HG02678 (cell line): ENCODE measurements around the gene RFWD3.
A peak's percentile ranks its signal among the peaks of the same experiment; 100 is the strongest.
"Not testable (repeated sequence)": the region's sequence is repeated elsewhere in the genome, so short reads cannot be mapped to it uniquely, and the experiment has no call there.

ENCODE experiments used
- ATAC-seq: cut with Tn5 transposase; IDR thresholded peaks from one replicate; pipeline ENCODE4 v1.9.1; 2021; ENCODE audit warnings: mild to moderate bottlenecking, moderate library complexity; ENCODE audit not compliant: unreplicated experiment

The RFWD3 gene

DNA sequence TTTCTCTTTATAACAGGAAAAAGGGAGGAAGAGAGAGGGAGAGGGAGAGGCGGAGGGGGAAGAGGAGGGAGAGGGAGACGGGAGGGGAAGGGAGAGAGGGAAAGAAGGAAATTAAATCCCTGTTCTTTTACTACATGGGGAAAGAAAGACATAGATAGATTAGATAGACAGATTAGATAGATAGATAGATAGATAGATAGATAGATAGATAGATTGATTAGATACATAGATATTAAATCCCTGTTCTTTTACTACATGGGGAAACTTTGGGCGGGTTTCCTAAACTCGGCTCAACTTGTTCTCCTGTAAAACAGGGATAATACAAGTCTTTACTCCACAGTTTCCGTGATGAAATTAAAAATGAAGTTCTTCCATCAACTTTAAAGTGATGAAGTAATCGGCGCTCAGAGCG is 661 bp downstream of the RFWD3 start:
- no peak for ATAC-seq

DNA sequence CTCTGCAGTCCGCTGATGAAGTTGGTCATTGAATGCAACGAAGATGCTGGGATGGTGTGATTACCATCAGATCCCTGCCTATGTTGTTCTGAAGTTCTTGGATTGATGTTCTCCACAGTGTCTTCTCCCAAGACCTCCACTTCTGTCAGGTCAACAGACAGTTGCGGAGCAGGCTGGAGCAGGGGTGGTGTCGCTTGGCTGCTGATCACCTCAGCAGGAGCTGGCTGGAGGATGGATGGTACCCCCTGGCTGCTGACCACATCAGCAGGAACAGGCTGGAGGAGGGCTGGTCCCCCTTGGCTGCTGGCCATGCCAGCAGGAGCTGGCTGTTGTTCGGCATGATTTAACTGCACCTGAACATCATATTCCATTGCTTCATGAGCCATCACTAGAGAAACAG is 5.6 kb downstream of the RFWD3 start:
- no peak for ATAC-seq

DNA sequence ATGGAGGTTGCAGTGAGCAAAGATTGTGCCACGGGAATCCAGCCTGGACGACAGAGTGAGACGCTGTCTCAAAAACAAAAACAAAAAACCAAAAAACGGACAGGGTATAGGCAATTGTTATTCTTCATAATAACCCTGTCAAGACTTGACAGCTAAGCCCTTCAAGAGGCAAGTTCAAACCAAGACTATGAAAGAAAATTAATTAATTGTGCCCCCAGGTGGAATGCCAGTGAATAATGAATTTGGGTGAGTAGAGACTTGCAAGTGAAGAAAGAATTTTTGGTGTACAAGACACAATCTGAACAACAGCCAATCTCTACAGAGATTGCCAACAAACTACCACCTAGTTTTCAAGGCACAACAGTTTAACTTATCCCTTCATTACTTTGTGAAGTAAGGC is 6.3 kb downstream of the RFWD3 start:
- ATAC-seq: no peak

DNA sequence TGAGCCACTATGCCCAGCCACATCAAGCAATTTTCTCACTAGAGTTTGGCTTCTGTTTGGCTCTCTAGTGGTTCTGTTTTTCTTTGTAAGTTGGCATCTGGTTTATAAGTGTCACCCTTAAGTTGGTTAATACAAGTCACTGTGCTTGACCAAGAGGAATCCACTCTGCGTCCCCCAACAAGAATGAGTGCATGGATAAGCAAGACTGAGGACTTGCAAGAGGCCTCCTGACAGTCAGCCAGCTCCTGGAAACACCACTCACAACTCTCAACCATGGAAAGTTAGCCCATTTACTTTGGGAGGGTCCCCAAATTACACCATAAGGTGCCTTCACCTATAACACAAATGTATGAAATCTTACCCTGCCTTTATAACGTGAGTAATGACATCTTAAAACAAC is 7.6 kb downstream of the RFWD3 start:
- no peak for ATAC-seq

DNA sequence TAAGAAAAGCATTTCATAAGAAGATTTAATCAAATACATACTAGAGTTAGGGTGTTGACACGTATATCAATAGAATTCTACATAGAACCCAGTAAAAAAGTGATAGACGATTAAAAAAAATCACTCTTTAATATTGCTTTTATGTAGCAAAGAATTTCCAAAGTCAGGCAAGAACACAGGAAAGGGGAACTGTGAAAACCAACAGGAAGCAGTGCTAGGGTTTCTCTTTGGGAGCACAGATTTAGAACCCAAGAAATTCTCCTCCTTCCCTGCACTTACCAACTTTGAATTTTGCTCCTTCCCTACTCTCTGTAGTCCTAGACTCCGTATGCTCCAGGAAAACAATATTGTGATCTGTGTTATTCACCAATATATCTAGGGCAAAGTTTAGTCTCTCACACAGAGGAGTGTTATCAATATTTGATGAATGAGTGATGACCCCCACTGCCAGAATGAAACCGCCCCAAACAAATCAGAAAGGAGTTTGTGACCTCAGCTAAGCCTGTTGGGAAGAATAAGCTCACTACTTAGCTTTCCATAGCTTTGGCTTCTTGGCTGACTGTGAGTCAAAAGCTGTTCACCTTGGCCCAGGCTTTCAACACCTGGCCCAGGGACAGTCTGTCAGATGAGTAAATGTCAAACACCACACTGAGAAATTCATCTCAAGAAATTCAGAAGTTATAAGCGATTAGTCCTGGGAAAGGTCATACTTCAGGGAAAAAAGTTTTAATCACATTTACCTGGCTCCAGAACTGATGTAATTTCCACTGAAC is 8.6 kb downstream of the RFWD3 start:
- no peak for ATAC-seq

DNA sequence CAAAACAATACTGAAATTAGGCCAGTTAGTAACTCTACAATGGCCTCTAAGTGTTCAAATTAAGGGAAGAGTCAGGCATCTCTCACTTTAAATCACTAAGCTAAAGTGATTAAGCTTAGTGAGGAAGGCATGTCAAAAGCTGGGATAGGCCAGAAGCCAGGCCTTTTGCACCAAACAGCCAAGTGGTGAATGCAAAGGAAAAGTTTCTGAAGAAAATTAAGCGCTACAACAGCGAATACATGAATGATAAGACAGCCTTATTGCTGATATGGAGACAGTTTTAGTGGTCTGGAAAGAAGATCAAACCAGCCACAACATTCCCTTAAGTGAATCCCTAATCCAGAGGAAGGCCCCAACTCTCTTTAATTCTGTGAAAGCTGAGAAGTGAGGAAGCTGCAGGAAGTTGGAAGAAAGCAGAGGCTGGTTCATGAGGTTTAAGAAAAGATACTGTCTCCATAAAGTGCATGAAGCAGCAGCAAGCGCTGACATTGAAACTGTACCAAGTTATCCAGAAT is 12.1 kb downstream of the RFWD3 start:
- no peak for ATAC-seq

DNA sequence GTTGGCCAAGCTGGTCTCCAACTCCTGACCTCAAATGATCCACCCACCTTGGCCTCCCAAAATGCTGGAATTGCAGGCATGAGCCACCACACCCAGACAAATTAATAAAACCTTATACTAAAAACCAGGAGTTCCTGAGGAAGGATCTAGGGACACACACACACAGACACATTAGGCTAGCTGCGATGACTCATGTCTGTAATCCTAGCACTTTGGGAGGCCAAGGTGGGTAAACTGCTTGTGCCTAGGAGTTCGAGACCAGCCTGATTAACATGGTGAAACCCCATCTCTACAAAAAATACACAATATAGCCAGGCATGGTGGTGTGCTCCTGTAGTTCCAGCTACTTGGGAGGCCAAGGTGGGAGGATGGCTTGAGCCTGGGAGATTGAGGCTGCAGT is 13.8 kb downstream of the RFWD3 start:
- ATAC-seq: not testable (repeated sequence)

DNA sequence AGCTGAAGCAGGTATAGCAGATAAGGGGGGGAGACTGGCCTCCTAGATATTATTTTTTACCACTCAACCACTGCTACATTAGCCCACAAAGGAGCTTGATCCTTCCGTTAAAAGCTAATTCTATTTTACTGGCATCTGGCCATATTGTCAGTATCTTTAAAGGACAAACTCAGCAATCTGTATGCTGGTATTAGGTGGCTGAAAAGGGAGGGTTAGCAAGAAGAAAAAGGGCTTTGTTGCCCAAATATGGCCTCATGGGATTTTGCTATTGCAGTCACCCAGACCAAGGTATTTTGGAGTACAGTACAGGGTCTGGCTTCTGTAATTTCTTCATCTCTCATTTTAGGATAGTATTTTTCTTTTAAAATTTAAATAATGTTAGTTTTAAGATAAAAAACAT is 14.4 kb downstream of the RFWD3 start:
- ATAC-seq: no peak

DNA sequence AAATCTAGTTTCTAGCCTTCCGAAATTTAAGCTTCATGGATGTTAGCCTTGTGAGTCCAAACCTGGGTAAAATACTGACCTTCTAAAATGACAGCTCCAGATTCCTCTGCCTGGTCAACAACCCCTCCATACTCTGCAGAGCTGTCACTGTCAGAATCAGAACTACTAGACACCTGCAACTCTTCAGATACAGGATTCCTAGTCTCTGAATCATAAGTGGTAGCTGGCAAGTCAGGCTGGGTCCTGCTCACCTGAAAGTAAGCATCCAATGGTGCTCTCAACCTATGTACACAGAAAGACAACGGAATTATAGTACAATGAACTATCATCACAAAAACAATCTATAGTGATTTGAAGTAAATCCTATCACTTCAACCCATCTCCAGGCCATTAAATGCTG is 14.8 kb downstream of the RFWD3 start:
- no peak for ATAC-seq

DNA sequence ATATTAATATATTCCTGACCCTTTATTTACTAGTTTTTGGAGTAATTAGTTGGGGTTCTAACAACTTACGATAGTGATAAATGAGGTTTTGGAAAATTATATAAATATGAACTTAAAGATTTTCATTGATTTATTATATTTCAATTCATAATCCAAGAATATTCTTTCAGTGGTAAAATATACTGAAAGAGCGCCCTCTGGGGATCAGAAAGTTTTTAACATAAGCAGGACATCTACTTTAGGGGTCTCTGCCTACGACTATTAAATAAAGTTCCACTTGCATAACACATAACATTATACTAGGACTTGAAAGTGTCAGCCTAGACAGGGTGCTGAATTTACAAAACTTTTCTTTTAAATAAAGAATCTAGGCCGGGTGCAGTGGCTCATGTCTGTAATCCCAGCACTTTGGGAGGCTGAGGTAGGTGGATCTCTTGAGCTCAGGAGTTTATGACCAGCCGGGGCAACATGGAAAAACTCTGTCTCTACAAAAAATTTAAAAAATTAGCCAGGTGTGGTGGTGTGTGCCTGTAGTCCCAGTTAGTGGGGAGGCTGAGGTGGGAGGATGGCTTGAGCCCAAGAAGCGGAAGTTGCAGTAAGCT is 15.6 kb downstream of the RFWD3 start:
- ATAC-seq: no peak

DNA sequence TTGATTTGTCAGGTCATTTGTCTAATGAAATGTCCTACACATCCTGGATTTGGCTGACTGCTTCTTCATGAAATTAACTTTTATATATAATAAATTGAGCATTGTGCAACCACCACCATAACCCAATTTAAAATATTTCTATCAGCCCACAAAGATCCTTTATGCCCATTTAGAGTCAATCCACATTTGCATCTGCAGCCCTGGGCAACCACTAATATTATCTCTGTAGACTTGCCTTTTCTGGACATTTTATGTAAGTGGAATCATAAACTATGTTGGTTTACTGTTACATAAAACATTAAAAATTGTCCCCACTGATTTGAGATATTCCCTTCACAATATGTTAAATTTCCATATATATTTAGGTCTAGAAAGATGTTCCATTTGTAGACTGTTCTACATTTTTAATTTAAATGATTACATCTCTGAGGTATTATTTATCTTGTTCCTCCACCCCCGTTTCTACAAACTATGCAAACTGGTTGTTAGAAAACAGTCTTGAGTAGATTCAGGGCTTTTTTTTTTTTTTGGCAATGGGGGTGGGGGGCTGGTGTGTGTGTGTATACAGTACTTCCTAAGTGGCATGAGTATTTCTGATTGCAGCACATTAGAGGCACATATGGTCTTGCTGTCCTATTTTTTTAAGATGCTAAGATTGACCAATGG is 16.7 kb downstream of the RFWD3 start:
- ATAC-seq: no peak

DNA sequence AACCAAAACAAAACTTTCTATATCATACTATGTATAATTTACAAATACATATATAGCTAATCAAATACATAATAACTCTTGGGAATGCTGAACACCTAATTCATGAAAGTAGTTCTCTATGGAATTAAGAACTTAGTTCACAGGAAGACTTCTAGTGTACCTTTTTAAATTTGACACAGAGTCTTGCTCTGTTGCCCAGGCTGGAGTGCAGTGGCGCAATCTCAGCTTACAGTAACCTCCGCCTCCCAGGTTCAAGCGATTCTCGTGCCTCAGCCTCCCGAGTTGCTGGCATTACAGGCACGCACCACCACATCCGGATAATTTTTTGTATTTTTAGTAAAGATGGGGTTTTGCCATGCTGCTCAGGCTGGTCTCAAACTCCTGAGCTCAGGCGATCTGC is 24.7 kb downstream of the RFWD3 start:
- ATAC-seq: no peak

DNA sequence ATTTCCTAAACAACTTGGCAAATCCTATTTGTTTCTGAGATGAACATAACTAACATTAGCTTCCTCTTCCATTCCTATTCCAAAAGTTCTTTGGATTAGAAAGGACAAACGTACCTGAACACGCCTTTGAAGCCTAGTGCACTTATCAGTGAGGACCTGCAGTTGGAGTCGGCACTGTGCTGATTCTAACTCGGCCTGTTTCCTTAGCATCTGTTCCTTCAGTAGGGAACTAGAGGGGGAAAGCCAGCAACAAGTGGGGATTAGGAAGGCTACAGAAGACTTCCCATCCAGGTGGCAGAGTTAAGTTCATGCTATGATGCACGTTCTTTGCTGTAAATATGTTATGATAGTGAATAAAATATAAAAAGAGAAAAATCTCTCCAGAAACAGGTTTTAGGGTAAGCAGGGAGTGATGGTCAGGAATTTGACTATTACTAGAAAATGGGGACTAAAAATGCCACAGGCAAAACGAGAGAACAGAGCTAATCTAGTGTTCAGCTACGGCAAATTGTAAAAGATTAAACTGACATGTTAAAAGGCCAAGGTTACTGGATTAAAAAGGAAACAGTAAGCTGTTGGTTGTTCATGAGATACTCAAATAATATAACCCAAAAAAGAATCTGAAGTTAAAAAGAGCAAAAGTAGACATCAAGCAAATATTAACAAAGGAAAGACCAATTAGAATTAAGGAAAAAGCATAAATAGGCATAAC is 28.8 kb downstream of the RFWD3 start:
- ATAC-seq: no peak

DNA sequence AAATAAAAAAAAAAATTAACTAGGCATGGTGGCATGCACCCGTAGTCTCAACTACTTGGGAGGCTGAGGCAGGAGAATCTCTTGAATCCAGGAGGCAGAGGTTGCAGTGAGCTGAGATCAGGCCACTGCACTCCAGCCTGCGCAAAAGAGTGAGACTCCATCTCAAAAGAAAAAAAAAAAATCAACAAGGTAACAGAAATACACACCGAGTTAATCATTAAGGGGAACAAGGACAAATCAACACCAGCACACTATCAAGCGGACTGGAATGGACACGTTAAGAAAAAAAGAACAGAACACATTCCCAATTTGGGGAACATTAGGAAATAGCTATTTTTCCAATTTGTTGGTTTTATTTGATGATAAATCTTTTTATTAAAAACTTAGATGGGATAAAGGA is 31.4 kb downstream of the RFWD3 start:
- ATAC-seq: no peak

DNA sequence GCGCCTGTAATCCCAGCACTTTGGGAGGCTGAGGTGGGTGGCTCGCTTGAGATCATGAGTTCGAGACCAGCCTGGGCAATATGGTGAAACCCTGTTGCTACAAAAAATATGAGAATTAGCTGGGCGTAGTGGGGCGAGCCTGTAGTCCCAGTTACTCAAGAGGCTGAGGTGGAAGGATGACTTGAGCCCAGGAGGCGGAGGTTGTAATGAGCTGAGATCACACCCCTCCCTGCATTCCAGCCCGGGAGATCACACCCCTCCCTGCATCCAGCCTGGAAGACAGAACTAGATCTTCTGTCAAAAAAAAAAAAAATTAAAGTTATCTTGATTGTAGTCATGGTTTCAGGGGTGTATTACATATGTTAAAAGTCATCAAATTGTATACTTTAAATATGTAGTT is 33.0 kb downstream of the RFWD3 start:
- no peak for ATAC-seq

DNA sequence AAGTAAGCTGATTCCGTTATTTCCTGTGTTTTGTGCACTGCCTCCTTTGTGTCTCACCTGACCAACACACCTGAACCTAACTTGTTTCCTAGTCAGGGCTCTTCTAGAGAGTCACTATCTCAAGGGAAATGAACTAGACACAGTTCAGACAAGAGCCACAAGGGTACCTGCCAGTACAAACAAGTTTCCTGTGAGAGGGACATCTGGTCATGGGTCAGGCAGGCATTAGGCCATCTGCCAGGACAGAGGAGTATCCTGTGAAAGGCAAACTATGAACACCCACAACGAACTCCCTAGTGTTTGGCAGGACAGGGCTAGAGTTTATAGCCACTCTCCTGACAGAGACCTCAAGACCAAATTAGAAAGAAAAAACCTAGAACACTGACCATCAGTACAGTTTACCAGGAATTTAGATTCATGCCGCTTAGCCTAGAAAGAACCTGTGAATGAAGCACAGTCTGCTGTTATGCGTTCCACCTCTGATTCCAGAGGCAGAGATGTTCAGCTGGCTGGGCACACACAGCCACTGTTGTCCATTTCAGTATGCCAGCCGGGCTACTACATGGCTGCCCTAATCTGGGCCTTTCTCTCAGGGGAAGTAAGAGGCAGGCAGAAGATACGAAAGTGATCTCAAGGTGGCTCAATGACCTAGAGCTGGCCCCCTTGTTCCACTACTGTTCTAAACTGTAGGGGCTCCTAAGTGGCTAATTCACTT is 39.0 kb downstream of the RFWD3 start:
- no peak for ATAC-seq

DNA sequence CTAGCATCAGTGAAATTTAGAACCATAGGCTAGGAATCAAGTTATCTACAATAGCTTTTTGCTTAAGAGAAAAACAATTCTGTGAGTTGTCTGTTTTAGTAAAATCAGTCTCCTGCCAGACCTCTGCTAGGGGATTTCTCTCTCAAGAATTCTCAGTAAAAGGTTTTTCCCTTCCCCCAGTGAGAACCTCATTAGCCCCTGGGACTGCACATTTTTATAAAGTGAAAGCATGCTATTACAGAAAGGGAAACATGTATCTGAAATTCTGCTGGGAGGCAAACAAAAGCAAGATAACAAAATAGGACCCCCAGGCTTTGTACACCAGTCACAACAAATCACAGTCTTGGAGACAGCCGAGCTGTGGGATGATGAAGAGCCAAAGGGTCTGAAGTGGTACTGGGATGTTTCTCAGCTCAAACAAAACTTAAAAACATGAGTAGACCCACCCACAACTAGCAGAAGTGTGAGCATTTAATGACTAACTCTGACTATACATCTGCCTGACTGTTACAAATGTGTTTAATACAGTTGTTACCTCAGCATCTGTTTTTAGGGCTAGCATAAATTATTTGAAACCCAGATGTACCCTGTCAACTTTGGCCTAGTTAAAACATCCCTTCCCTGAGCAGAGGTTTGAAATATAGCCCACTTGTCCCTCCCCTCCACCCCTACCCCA is 39.8 kb downstream of the RFWD3 start:
- ATAC-seq: peak; percentile 66

DNA sequence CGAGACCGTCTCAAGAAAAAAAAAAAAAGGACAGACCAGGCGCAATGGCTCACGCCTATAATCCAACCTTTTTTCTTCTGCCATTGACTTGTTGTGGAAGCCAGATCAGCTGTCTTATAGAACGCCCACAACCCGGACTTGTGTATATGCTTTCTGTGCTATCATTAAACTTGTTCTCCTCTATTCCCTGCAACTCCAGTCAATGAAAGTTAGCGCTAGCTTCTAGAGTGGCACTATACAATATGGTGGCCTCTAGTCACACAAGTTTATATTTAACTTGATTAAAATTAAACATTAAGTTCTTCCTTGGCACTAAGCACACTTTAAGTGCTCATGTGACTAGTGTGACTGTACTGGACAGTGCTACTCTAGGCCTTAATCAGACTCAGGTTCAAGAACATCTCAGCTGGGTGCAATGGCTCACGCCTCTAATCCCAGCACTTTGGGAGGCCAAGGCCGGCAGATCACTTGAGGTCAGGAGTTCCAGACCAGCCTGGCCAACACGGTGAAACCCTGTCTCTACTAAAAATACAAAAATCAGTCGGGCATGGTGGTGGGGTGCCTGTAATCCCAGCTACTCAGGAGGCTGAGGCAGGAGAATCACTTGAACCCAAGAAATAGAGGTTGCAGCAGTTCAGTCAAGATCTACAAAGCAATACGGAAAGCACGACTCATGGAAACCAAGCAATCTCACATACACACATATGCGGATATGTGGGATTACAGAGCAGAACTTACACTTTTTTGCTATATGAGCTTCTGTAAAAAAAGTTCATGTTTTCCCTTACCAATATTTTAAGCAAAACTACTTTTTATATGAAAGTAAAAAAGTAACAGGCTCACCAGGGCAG is 41.0 kb downstream of the RFWD3 start:
- no peak for ATAC-seq

DNA sequence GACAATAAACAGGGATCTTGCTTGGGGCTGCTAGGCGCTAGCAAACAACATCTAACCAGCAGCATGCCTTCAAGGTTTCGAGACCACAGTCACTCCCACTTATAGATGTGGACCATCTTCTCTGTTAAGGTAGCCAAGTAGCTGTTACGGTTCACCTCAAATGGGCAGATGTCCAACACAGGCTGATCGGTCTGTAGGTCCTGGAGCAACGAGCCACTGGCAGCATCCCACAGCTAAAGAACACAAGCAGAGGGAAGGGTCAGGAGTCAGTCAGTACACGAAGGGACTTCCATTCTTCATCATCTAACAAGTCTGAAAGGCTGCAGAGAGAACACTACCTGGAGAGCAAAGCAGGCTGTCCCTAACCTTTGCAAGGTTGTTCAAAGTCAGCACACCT is 42.8 kb downstream of the RFWD3 start:
- no peak for ATAC-seq
